HFF-Myc (cell line): ENCODE measurements around the gene PRCC.

ENCODE experiments used
- DNase-seq: peaks from one replicate; pipeline ENCODE4 v3.0.0-alpha.2; 2011; ENCODE audit warnings: low read depth; ENCODE audit errors: extremely low read depth
- H3K4me3 ChIP-seq: replicated peaks from 2 replicates; pipeline ENCODE4 v1.5.1; 2011; ENCODE audit warnings: low read depth, mild to moderate bottlenecking, control low read depth, low read length
- TF ChIP-seq, protein P1 (sequence below): IDR thresholded peaks from 2 replicates; pipeline ENCODE4 v1.5.1; 2012; ENCODE audit warnings: mild to moderate bottlenecking, low read depth, low read length, control low read depth; ENCODE audit errors: missing control alignments

Gene PRCC

DNA sequence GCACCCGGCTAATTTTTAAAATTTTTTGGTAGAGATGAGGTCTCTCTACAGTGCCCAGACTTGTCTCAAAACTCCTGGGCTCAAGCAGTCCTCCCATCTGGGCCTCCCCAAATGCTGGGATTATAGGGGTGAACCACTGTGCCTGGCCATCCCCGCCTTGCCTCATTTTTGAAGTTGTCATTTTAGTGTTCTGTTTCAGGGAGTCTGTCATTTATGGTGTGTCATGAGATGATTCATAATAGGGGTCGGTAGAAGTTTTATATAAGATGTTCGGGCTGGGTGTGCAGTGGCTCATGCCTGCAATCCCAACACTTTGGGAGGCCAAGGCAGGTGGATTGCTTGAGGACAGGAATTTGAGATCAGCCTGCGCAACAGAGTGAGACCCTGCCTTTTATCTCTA, 8.5 kb downstream of the PRCC start:
- TF ChIP-seq, protein P1, sequence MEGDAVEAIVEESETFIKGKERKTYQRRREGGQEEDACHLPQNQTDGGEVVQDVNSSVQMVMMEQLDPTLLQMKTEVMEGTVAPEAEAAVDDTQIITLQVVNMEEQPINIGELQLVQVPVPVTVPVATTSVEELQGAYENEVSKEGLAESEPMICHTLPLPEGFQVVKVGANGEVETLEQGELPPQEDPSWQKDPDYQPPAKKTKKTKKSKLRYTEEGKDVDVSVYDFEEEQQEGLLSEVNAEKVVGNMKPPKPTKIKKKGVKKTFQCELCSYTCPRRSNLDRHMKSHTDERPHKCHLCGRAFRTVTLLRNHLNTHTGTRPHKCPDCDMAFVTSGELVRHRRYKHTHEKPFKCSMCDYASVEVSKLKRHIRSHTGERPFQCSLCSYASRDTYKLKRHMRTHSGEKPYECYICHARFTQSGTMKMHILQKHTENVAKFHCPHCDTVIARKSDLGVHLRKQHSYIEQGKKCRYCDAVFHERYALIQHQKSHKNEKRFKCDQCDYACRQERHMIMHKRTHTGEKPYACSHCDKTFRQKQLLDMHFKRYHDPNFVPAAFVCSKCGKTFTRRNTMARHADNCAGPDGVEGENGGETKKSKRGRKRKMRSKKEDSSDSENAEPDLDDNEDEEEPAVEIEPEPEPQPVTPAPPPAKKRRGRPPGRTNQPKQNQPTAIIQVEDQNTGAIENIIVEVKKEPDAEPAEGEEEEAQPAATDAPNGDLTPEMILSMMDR = no peak
- DNase-seq = no peak
- H3K4me3 ChIP-seq = no peak overlapping the region

- H3K4me3 ChIP-seq = no peak overlapping the region
- TF ChIP-seq, protein P1 = no peak
- no peak for DNase-seq
These were observed 9.6 kb downstream of the PRCC start for GRCh38 chr1:156776942-156777341.

DNA sequence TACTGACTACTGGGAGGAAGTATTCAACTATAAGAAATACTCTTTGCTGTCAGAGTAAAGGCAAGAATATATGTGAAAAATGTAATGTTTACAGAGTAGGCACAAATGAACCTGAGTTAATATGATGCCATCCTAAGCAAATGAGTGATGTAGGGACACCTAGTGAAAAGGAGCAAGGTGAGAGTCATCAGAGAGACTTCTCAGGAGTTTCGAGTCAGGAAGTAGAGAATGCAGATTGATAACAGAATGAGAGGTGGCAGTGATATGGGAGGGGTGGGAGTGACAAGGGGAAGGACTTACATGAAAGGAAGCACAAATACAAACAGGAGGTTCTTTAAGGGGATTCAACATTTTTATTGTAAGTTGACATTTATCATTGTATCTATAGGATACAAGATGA, 10.2 kb downstream of the PRCC start:
- TF ChIP-seq, protein P1 = no peak
- no peak for DNase-seq
- no peak overlapping the region for H3K4me3 ChIP-seq

DNA sequence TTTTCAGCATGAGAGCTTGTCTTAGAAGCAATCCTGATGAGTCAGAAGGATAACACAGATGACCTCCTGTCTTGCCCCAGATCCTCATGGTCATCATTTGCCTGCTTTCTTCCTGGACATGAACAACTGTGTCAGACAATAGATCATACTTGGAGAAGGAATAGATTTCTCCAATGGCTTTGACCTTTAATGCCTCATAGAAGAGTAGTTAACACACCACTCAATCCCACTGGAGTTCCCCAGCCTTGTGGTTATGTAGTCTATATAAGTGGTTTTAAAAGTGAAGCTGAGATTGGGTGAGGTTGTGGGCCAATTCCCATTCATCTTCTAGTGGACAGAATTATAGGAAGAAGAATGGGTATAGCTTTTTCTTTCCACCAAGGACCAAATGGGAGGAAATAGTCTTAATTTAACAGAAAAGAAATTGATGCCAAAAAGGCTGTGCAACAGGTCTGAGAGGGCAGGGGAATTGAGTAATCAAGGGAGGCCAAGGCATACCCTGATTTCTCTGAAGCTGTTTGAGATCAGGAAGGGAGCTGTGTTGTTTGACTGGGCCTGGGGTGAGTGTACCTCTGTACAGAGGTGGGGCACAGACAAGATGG, 14.4 kb downstream of the PRCC start:
- no peak overlapping the region for H3K4me3 ChIP-seq
- TF ChIP-seq, protein P1 = no peak
- no peak for DNase-seq

DNA sequence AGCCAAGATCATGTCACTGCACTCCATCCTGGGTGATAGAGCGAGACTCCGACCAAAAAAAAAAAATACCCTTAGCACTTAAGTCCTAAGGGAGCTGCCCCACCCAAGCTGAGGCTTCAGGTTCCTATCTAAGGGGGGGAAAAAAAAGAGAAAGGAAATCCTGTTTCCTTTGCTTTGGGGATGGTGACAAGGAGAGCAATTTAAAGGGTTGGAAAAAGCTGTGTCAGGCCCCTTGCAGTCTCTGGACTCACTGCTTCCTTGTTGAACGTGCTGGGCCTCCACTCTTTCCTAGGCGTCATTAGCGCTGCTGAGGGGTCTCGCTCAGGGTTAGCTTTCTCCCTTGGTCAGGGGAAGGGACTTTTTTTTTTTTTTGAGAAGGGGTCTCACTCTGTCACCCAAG, 18.1 kb downstream of the PRCC start:
- TF ChIP-seq, protein P1 = no peak
- no peak overlapping the region for H3K4me3 ChIP-seq
- DNase-seq = no peak

DNA sequence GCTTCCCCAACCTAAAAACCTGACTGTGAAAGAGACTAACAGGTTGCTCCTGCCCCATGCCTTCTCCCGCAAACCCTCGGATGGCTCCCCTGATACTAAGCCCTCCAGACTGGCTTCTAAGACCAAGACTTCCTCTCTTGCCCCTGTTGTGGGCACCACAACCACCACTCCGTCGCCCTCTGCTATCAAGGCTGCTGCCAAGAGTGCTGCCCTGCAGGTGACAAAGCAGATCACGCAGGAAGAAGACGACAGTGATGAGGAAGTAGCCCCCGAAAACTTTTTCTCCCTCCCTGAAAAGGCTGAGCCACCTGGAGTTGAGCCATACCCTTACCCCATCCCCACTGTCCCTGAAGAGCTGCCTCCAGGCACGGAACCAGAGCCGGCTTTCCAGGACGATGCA, 19.3 kb downstream of the PRCC start:
- H3K4me3 ChIP-seq = no peak overlapping the region
- TF ChIP-seq, protein P1 = no peak
- no peak for DNase-seq

GRCh38 chr1:156788136-156788535, 20.8 kb downstream of the PRCC start:
- TF ChIP-seq, protein P1 = no peak
- no peak for DNase-seq
- no peak overlapping the region for H3K4me3 ChIP-seq
